T1000 (cell line): ENCODE data around the gene ARHGEF19.
"Not testable (repeated sequence)": the region's sequence is repeated elsewhere in the genome, so short reads cannot be mapped to it uniquely, and the experiment has no call there.

Experiments
- DNase-seq: peaks from one replicate; lab custom pipeline; 2025; ENCODE audit warnings: mixed read lengths; lab: John Stamatoyannopoulos, UW

ARHGEF19 gene

GRCh38 chr1:16219968-16220500, 7.6 kb upstream of the ARHGEF19 start:
- no peak for DNase-seq

GRCh38 chr1:16218674-16219071, 6.2 kb upstream of the ARHGEF19 start:
- DNase-seq: no peak

GRCh38 chr1:16218014-16218673, 5.7 kb upstream of the ARHGEF19 start:
- no peak for DNase-seq

GRCh38 chr1:16217061-16217785, 4.8 kb upstream of the ARHGEF19 start:
- DNase-seq: peak; percentile 95

GRCh38 chr1:16215882-16216753, 3.7 kb upstream of the ARHGEF19 start:
- no peak for DNase-seq

GRCh38 chr1:16215240-16215639, 2.8 kb upstream of the ARHGEF19 start:
- not testable (repeated sequence) for DNase-seq

- not testable (repeated sequence) for DNase-seq
Measured at GRCh38 chr1:16213544-16213943, 1.1 kb upstream of the ARHGEF19 start.

- DNase-seq: no peak
Measured at GRCh38 chr1:16213013-16213412, 561 bp upstream of the ARHGEF19 start.

GRCh38 chr1:16211824-16212223, 628 bp downstream of the ARHGEF19 start:
- DNase-seq: no peak

- DNase-seq: no peak
Measured at GRCh38 chr1:16210581-16210980, 1.9 kb downstream of the ARHGEF19 start.

GRCh38 chr1:16209847-16210407, 2.5 kb downstream of the ARHGEF19 start:
- DNase-seq: no peak

- DNase-seq: no peak
Measured at GRCh38 chr1:16209132-16209846, 3.2 kb downstream of the ARHGEF19 start.

- no peak for DNase-seq
Measured at GRCh38 chr1:16208270-16208987, 4.0 kb downstream of the ARHGEF19 start.

- peak; percentile 31 for DNase-seq
Measured at GRCh38 chr1:16207318-16208269, 4.9 kb downstream of the ARHGEF19 start.

GRCh38 chr1:16206547-16207317, 5.7 kb downstream of the ARHGEF19 start:
- peak; percentile 97 for DNase-seq

GRCh38 chr1:16205891-16206546, 6.4 kb downstream of the ARHGEF19 start:
- DNase-seq: no peak

GRCh38 chr1:16205334-16205671, 7.1 kb downstream of the ARHGEF19 start:
- DNase-seq: no peak

- no peak for DNase-seq
Measured at GRCh38 chr1:16204634-16205333, 7.7 kb downstream of the ARHGEF19 start.
